Heart left ventricle (tissue), 16 donors: ENCODE measurements around the gene MAP6D1. TPM values are rescaled to one million over a fixed set of nuclear protein-coding genes. Genes with fewer than 3 reads are reported as not detected.

Experiments
- ATAC-seq, 4 donors: fragments of 200-7000 bp; cut with Tn5 transposase; one replicate each; pipeline ENCODE4 v1.9.1; 2020 to 2022; ENCODE audit warnings: moderate library complexity in 4 of 4, mild to moderate bottlenecking in 3 of 4, moderate number of reproducible peaks in 1 of 4
- DNase-seq, 5 donors: peaks; one replicate each; pipeline ENCODE4 v3.0.0-alpha.2; 2020
- H3K27ac ChIP-seq, 12 donors: fragments of 200-600 bp; sonication (generic) in 4 of 12; one replicate each; pipeline versions ENCODE4 v1.5.0 to v1.8.0; 2016 to 2022; ENCODE audit warnings: mild to moderate bottlenecking in 2 of 12
- H3K27me3 ChIP-seq, 9 donors: fragments of 200-600 bp; sonication (generic) in 2 of 9; one replicate each; pipeline versions ENCODE4 v1.5.1 to v1.8.0; 2016 to 2022; ENCODE audit warnings: mild to moderate bottlenecking in 3 of 9
- H3K36me3 ChIP-seq, 9 donors: fragments of 200-600 bp; sonication (generic) in 2 of 9; one replicate each; pipeline versions ENCODE4 v1.5.0 to v1.8.0; 2018 to 2022; ENCODE audit warnings: mild to moderate bottlenecking in 2 of 9
- H3K4me1 ChIP-seq, 12 donors: fragments of 200-600 bp; sonication (generic) in 4 of 12; one replicate each; pipeline versions ENCODE4 v1.5.0 to v1.8.0; 2016 to 2022; ENCODE audit warnings: mild to moderate bottlenecking in 3 of 12
- H3K4me3 ChIP-seq, 12 donors: fragments of 200-600 bp; sonication (generic) in 4 of 12; one replicate each; pipeline versions ENCODE4 v1.5.0 to v1.8.0; 2017 to 2022; ENCODE audit warnings: mild to moderate bottlenecking in 9 of 12, moderate library complexity in 4 of 12
- H3K9me3 ChIP-seq, 12 donors: fragments of 200-600 bp; sonication (generic) in 4 of 12; one replicate each; pipeline versions ENCODE4 v1.5.0 to v1.8.0; 2016 to 2022; ENCODE audit warnings: mild to moderate bottlenecking in 1 of 12
- POLR2A ChIP-seq, 2 donors: fragments of 450-650 bp; IDR thresholded peaks; one replicate each; pipeline ENCODE4 v1.6.1; 2017; ENCODE audit warnings: antibody characterized with exemption in 2 of 2, mild to moderate bottlenecking in 2 of 2, moderate library complexity in 2 of 2
- WGBS, 4 donors: extraction: QIAGEN DNeasy Blood & Tissue Kit in 2 of 4; methylation state at CpG; one replicate each; pipeline versions ENCODE4 v1.1.5 to v1.1.7; 2013 to 2018; 5-methylcytosine and 5-hydroxymethylcytosine counted together
- intact Hi-C, 10 donors: fragments of 100-400 bp; cut with DNase I; formaldehyde crosslinking; loops; one replicate each; pipeline versions ENCODE4 v1.11.1 to v1.14.2; 2022
- polyA plus RNA-seq, 2 donors: library from polyadenylated mRNA; stranded (reverse); fragments of 200-250 nt; gene quantifications; one replicate each; pipeline ENCODE4 v1.2.3, GENCODE V29; 2013
- total RNA-seq, 9 donors: library from RNA; depleted of rRNA in 2 of 9; stranded (reverse); fragments of >200 nt in 2 of 9; fragmentation: NEBNext Ultra II Directional in 3 of 9; extraction: Animal tissue kit (Norgen Biotek cat#: 25700) in 3 of 9; gene quantifications; one replicate each; pipeline versions ENCODE4 v1.1.0 to v1.2.4, GENCODE V29; 2016 to 2023
- TF ChIP-seq, protein P1 (sequence below), 12 donors: fragments of 200-600 bp; sonication (generic) in 4 of 12; IDR thresholded peaks; one replicate each; pipeline versions ENCODE4 v1.5.0 to v1.8.0; 2018 to 2022; ENCODE audit warnings: antibody characterized with exemption in 12 of 12, mild to moderate bottlenecking in 5 of 12
- donor health status: ischemic (EF 13 %, LVEDD 7.1; RV severe dilation, severe dysfunction).
- donor health status: healthy with polysubstance abuse.
- donor health status: DM: no; HTN: yes; CAD: no.
- donor health status: DM: no; HTN: no; CAD: no.
- donor health status: ischemic (EF 25% LVEDD 6.9; RV normal size, moderate dysfunction).
- donor health status: ischemic (EF 25% LVEDD 5.7; RV mildly dilated, moderate dysfunction).
- donor health status: healthy.
- donor health status: DM: yes; HTN: yes; CAD: no.
- donor health status: ischemic (EF 35%, LVEDD 5.7; RV mildly dilated, moderate dysfunction).
- donor health status: nonischemic (EF 11% LVEDD 7.7; RV severe dilation, severe dysfunction).
- donor health status: DM: yes; HTN: yes; CAD: no.
- donor health status: PGD.
- donor health status: ischemic (EF 29% LVEDD 5.4; RV normal size, mild dysfunction).
- donor health status: nonischemic (EF 23%, LVEDD 6.1; RV moderate dilation, normal function).

MAP6D1 gene
- total and polyA plus RNA-seq, 11 donors = 0.46 to 6.6 (median 2.1) TPM; not detected in 1

DNA sequence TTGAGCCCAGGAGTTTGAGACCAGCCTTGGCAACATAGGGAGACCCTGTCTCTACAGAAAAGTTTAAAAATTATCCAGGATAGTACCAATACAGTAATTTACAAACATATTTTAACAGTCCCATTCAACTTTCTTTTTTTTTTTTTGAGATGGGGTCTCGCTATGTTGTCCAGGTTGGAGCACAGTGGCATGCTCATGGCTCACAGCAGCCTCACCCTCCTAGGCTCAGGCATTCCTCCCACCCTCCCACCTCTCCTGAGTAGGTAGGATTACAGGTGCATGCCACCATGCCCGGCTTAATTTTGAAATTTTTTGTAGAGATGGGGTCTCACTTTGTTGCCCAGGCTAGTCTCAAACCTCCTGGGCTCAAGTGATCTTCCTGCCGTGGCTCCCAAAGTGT, 12.5 kb upstream of the MAP6D1 start:
- Histone ChIP-seq H3K4me3 (no peak overlapping the region), H3K9me3 (no peaks in the 10 kb centered on the region), H3K27ac (no peak overlapping the region), H3K27me3 (no peaks in the 10 kb centered on the region), H3K36me3 (peaks cover 0 to 98% (median 81%) of the 10 kb centered on the region in 9 donors), H3K4me1 (no peaks in the 10 kb centered on the region)
- ATAC-seq = no peak
- intact Hi-C loops = no loop called here
- TF ChIP-seq POLR2A (IDR thresholded peaks at IDR 0.05) = no peak
- TF ChIP-seq, protein P1, sequence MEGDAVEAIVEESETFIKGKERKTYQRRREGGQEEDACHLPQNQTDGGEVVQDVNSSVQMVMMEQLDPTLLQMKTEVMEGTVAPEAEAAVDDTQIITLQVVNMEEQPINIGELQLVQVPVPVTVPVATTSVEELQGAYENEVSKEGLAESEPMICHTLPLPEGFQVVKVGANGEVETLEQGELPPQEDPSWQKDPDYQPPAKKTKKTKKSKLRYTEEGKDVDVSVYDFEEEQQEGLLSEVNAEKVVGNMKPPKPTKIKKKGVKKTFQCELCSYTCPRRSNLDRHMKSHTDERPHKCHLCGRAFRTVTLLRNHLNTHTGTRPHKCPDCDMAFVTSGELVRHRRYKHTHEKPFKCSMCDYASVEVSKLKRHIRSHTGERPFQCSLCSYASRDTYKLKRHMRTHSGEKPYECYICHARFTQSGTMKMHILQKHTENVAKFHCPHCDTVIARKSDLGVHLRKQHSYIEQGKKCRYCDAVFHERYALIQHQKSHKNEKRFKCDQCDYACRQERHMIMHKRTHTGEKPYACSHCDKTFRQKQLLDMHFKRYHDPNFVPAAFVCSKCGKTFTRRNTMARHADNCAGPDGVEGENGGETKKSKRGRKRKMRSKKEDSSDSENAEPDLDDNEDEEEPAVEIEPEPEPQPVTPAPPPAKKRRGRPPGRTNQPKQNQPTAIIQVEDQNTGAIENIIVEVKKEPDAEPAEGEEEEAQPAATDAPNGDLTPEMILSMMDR (IDR thresholded peaks at IDR 0.05) = no peak
- no peak for DNase-seq
- 94 to 100% (median 97%) methylated on average over 3 of the region's 3 CpGs for WGBS, 4 donors

DNA sequence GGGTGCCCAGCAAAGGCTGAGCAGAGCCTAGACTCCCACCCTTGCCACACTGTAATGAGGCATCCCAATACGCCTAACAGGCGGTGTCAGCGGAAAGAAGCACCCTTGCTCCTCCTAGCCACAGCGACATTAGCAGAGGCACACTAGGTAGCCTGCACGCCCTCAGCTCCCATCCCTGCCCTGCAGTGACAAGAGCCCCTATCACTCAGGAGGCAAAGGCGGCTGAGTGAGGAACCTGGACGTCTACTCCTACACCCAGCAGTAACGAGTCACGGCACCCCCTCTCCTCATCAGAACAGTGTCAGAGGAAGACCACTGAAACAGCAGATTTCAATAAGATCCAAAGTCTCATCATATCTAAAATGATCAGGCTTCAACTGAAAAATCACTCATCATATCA, 12.0 kb upstream of the MAP6D1 start:
- Histone ChIP-seq H3K36me3 (peaks cover 0 to 98% (median 81%) of the 10 kb centered on the region in 9 donors), H3K9me3 (no peaks in the 10 kb centered on the region), H3K27ac (no peak overlapping the region), H3K4me3 (no peak overlapping the region), H3K4me1 (no peaks in the 10 kb centered on the region), H3K27me3 (no peaks in the 10 kb centered on the region)
- intact Hi-C loops = no loop called here
- 81 to 93% (median 93%) methylated on average over 9 of the region's 9 CpGs for WGBS, 4 donors
- DNase-seq (no peak), ATAC-seq (no peak)
- TF ChIP-seq, protein P1 (IDR thresholded peaks at IDR 0.05) = no peak
- no peak for TF ChIP-seq POLR2A (IDR thresholded peaks at IDR 0.05)

DNA sequence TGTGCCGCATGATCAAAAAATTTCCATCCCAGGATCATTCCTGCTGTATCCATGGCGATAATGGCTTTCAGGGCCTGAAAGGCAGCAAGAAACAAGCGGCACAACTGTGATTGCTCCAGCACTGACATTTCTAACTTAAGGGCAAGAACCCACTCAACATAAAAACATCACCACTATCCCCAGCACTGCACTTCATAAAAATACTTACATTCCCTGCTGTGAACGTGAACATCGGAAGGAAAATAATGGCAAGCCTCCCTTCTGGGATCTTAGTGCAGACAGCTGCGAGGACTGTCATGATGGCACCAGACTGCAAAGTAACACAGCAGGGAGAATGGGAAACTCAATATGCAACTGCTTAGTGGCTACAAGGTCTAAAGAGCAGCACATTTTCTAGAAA, 8.1 kb upstream of the MAP6D1 start:
- H3K27me3 ChIP-seq = no peaks in the 10 kb centered on the region
- TF ChIP-seq POLR2A (IDR thresholded peaks at IDR 0.05) = no peak
- TF ChIP-seq, protein P1 (IDR thresholded peaks at IDR 0.05) = no peak
- ATAC-seq (no peak), DNase-seq (no peak)
- intact Hi-C loops = no loop called here
- H3K36me3 ChIP-seq = peaks cover 0 to 97% (median 76%) of the 10 kb centered on the region in 9 donors
- peaks cover 0 to 6% (median 0%) of the 10 kb centered on the region in 12 donors for H3K4me1 ChIP-seq
- no peak overlapping the region for H3K4me3 ChIP-seq
- WGBS, 4 donors = 96 to 97% (median 97%) methylated on average over 6 of the region's 6 CpGs
- H3K9me3 ChIP-seq = no peaks in the 10 kb centered on the region
- no peak overlapping the region for H3K27ac ChIP-seq

DNA sequence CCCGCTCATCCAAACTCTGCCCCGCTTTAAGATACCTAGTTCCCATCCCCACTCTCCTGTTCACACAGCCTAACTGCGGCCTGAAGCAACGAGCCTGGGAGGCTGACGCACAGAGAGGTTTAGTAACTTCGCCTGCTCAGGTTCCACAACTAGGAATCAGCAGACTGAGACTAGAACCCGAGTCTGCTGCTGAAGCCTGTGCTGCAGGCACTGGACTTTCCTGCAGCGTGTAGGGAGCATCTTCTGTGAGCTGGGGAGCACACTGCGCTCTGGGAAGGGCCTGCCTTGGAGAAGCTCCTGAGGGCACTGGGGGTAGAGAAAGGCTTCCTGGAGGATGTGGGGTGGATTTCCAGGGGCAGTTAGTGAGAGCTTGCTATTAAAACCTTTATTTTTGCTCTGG, 4.8 kb upstream of the MAP6D1 start:
- Histone ChIP-seq H3K27me3 (no peaks in the 10 kb centered on the region), H3K36me3 (peaks cover 0 to 72% (median 59%) of the 10 kb centered on the region in 9 donors), H3K4me3 (no peak overlapping the region), H3K27ac (no peak overlapping the region), H3K9me3 (no peaks in the 10 kb centered on the region), H3K4me1 (peaks cover 0 to 19% (median 5%) of the 10 kb centered on the region in 12 donors)
- ATAC-seq (no peak), DNase-seq (no peak)
- TF ChIP-seq POLR2A (IDR thresholded peaks at IDR 0.05) = no peak
- TF ChIP-seq, protein P1 (IDR thresholded peaks at IDR 0.05) = no peak
- intact Hi-C loops = no loop called here
- 87 to 98% (median 97%) methylated on average over 9 of the region's 9 CpGs for WGBS, 4 donors
